DMS153 treated with DMSO at 0.1 percent for 48 hours (cell line): Measurements from ENCODE around the gene HTRA2.

ENCODE experiments used
- DNase-seq: peaks from one replicate; lab custom pipeline; 2025; ENCODE audit not compliant: unreplicated experiment; lab: John Stamatoyannopoulos, UW

HTRA2 gene

GRCh38 chr2:74538881-74539339 lies 9.2 kb downstream of the HTRA2 start:
- DNase-seq: no peak

- DNase-seq: no peak
Observed at GRCh38 chr2:74540291-74540690, 10.6 kb downstream of the HTRA2 start.

GRCh38 chr2:74542978-74543377 lies 13.2 kb downstream of the HTRA2 start:
- DNase-seq: no peak

- no peak for DNase-seq
Observed at GRCh38 chr2:74544634-74545033, 14.9 kb downstream of the HTRA2 start.

- no peak for DNase-seq
Observed at GRCh38 chr2:74546004-74546403, 16.3 kb downstream of the HTRA2 start.

- no peak for DNase-seq
Observed at GRCh38 chr2:74548285-74548899, 18.7 kb downstream of the HTRA2 start.

- DNase-seq: no peak
Observed at GRCh38 chr2:74548900-74549826, 19.4 kb downstream of the HTRA2 start.

- no peak for DNase-seq
Observed at GRCh38 chr2:74550231-74550630, 20.5 kb downstream of the HTRA2 start.

GRCh38 chr2:74551530-74551929 lies 21.8 kb downstream of the HTRA2 start:
- DNase-seq: no peak

GRCh38 chr2:74551942-74552913 lies 22.5 kb downstream of the HTRA2 start:
- DNase-seq: no peak

GRCh38 chr2:74552914-74553811 lies 23.4 kb downstream of the HTRA2 start:
- DNase-seq: no peak

- DNase-seq: peak; percentile 43
Observed at GRCh38 chr2:74553892-74554819, 24.4 kb downstream of the HTRA2 start, which contains the start of the genes DOK1 and LOXL3. Gene DOK1, plus strand, starts transcription at chr2:74554720. Its CDS starts 35 bp downstream, at chr2:74554755. Gene LOXL3, minus strand, starts transcription at chr2:74553942. Its CDS starts 1,308 bp downstream, at chr2:74552634.

GRCh38 chr2:74554820-74555531 lies 25.2 kb downstream of the HTRA2 start:
- peak; percentile 63 for DNase-seq

GRCh38 chr2:74555610-74556103 lies 25.9 kb downstream of the HTRA2 start:
- DNase-seq: no peak

- DNase-seq: no peak
Observed at GRCh38 chr2:74556159-74556558, 26.4 kb downstream of the HTRA2 start.

GRCh38 chr2:74556831-74557370 lies 27.2 kb downstream of the HTRA2 start:
- DNase-seq: no peak
